GM20000 (cell line): ENCODE measurements around the gene RSPH1.

Experiments
- DNase-seq: peaks from one replicate; pipeline ENCODE4 v3.0.0; 2012; ENCODE audit warnings: low spot score
- CTCF ChIP-seq: IDR thresholded peaks from 2 replicates; pipeline ENCODE4 v1.5.1; 2012; ENCODE audit warnings: mild to moderate bottlenecking, control low read depth; ENCODE audit errors: extremely low read depth, missing control alignments

The RSPH1 gene

GRCh38 chr21:42503711-42504110, 7.7 kb upstream of the RSPH1 start:
- TF ChIP-seq CTCF = no peak
- DNase-seq = peak; percentile 35

DNA sequence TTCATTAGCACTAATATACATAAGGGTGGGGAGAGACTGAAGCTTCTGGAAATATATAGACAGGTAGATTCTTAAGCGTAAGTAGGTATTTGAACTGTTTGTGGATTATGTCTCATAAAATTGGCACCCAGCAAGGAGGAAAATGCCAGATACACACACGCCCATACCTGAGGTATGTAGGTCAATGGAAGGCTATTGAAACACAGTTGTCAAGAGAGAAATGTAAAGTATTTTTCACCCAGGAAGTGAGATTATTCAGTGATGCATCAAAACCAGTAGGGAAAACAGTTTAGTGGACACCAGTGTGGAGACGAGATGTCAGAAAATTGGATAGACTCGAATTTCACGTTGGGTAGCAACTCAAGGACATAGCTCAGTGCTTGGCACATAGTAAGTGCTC, 4.7 kb upstream of the RSPH1 start:
- DNase-seq = no peak
- no peak for TF ChIP-seq CTCF

GRCh38 chr21:42500225-42500624, 4.2 kb upstream of the RSPH1 start:
- no peak for TF ChIP-seq CTCF
- DNase-seq = no peak

GRCh38 chr21:42499444-42500112, 3.6 kb upstream of the RSPH1 start:
- TF ChIP-seq CTCF = no peak
- DNase-seq = no peak

- DNase-seq = no peak
- no peak for TF ChIP-seq CTCF
Observed at GRCh38 chr21:42498012-42498411, 2.0 kb upstream of the RSPH1 start.

- no peak for TF ChIP-seq CTCF
- DNase-seq = no peak
Observed at GRCh38 chr21:42496839-42497202, 797 bp upstream of the RSPH1 start.

DNA sequence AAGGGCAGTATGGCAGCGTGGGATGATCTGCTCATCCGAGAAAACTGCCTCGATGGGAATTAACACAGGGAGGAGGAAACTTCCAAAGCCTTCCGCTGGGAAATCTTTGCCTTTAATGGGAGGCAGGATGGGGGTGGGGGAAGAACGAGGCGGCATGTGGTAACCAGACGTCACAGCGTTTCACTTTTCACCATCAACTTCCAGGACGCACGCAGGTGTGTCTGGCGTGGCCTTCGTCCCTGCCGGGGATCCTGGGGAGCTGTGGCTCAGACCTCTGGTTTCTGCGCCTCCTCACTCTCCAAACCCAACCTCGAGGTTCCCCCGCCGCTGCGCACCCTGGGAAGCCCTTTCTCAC, 282 bp downstream of the RSPH1 start:
- TF ChIP-seq CTCF = no peak
- no peak for DNase-seq
